ENCODE results near the gene THAP7. TPM values are rescaled to one million over a fixed set of nuclear protein-coding genes. Genes with fewer than 3 reads are reported as not detected.
"Not testable (repeated sequence)": the region's sequence is repeated elsewhere in the genome, so short reads cannot be mapped to it uniquely, and the experiment has no call there.

THAP7 gene
- 10 to 100 TPM; 11.9 to 20.6 (median 15.6) TPM for polyA plus RNA-seq (ENCODE audit: insufficient read length in 10 of 10)
- long read RNA-seq, donor 1, partial matches to known transcripts: 0 of 10 reads
- long read RNA-seq, donor 1, other reads (novel, unspliced or antisense): 0 of 10 reads
- long read RNA-seq, donor 2, transcript THAP7-208 (3 exons, 1,957 nt): major isoform, 7 of 11 reads
- long read RNA-seq, donor 2, partial matches to known transcripts: 0 of 11 reads
- long read RNA-seq, donor 2, other reads (novel, unspliced or antisense): 0 of 11 reads
- long read RNA-seq, donor 3: 0 reads
- long read RNA-seq, donor 4, partial matches to known transcripts: 0 of 10 reads
- long read RNA-seq, donor 4, other reads (novel, unspliced or antisense): 0 of 10 reads
- long read RNA-seq, donor 5, transcript THAP7-202 (5 exons, 1,144 nt): minor isoform, 5 of 16 reads
- long read RNA-seq, donor 5, transcript THAP7-208 (3 exons, 1,957 nt): major isoform, 7 of 16 reads
- long read RNA-seq, donor 5, partial matches to known transcripts: 0 of 16 reads
- long read RNA-seq, donor 5, other reads (novel, unspliced or antisense): 0 of 16 reads
- long read RNA-seq, donor 6, partial matches to known transcripts: 0 of 2 reads
- long read RNA-seq, donor 6, other reads (novel, unspliced or antisense): 0 of 2 reads
- long read RNA-seq, donor 7, transcript THAP7-204 (2 exons, 1,809 nt): major isoform, 7 of 13 reads
- long read RNA-seq, donor 7, partial matches to known transcripts: 0 of 13 reads
- long read RNA-seq, donor 7, other reads (novel, unspliced or antisense): 0 of 13 reads
- long read RNA-seq, donor 8, partial matches to known transcripts: 0 of 9 reads
- long read RNA-seq, donor 8, other reads (novel, unspliced or antisense): 0 of 9 reads
- long read RNA-seq, donor 9, partial matches to known transcripts: 0 of 1 reads
- long read RNA-seq, donor 9, other reads (novel, unspliced or antisense): 0 of 1 reads

- DNase-seq: peak; percentile 95 to 99 (median 98)
Observed at GRCh38 chr22:21001601-21002325, at the start of gene THAP7. TSS of gene THAP7 (minus strand) at chr22:21002118. CDS start at chr22:21001911, 207 bp downstream.

GRCh38 chr22:21051145-21051830 is 49.4 kb upstream of the THAP7 start:
- no peak for DNase-seq

GRCh38 chr22:21048965-21049364 is 47.0 kb upstream of the THAP7 start:
- DNase-seq: not testable (repeated sequence)

GRCh38 chr22:21048448-21048847 is 46.5 kb upstream of the THAP7 start:
- not testable (repeated sequence) for DNase-seq

- DNase-seq: no peak
Observed at GRCh38 chr22:21047730-21048129, 45.8 kb upstream of the THAP7 start.

GRCh38 chr22:21047035-21047661 is 45.2 kb upstream of the THAP7 start:
- DNase-seq: no peak

- peak; percentile 86 to 96 (median 91) for DNase-seq
Observed at GRCh38 chr22:21045585-21046294, 43.8 kb upstream of the THAP7 start, which contains the start of gene LRRC74B. TSS of gene LRRC74B (plus strand) at chr22:21045946. CDS start at chr22:21045987, 41 bp downstream.

- peak in 2 of 3 donors; percentile 41 to 44 for DNase-seq
Observed at GRCh38 chr22:21044931-21045584, 43.1 kb upstream of the THAP7 start.

GRCh38 chr22:21043860-21044535 is 42.1 kb upstream of the THAP7 start:
- DNase-seq: no peak

- DNase-seq: no peak
Observed at GRCh38 chr22:21042978-21043859, 41.3 kb upstream of the THAP7 start.

GRCh38 chr22:21041937-21042336 is 40.0 kb upstream of the THAP7 start:
- DNase-seq: peak in 1 of 3 donors; percentile 33

GRCh38 chr22:21039158-21039557 is 37.2 kb upstream of the THAP7 start:
- not testable (repeated sequence) for DNase-seq

- DNase-seq: peak in 1 of 3 donors; percentile 38
Observed at GRCh38 chr22:21038405-21038804, 36.5 kb upstream of the THAP7 start.

- DNase-seq: no peak
Observed at GRCh38 chr22:21034989-21035388, 33.1 kb upstream of the THAP7 start.

GRCh38 chr22:21033895-21034294 is 32.0 kb upstream of the THAP7 start:
- DNase-seq: no peak

GRCh38 chr22:21032868-21033688 is 31.2 kb upstream of the THAP7 start:
- no peak for DNase-seq
